ENCODE data around the gene THADA. TPM values are rescaled to one million over a fixed set of nuclear protein-coding genes. Genes with fewer than 3 reads are reported as not detected.

The THADA gene
- total and polyA plus RNA-seq, 7 donors, result 4.4 to 35.2 (median 20.2) TPM

GRCh38 chr2:43437363-43437762 is 158.5 kb downstream of the THADA start:
- TF ChIP-seq POLR2A (IDR thresholded peaks at IDR 0.05), result no peak
- no peak for TF ChIP-seq EP300 (IDR thresholded peaks at IDR 0.05)
- TF ChIP-seq POLR2AphosphoS5 (IDR thresholded peaks at IDR 0.05), result no peak
- TF ChIP-seq CTCF (IDR thresholded peaks at IDR 0.05), result no peak
- DNase-seq, result no peak
- no peaks in the 10 kb centered on the region for H3K27me3 ChIP-seq
- no peak overlapping the region for H3K4me3 ChIP-seq
- no peaks in the 10 kb centered on the region for H3K9me3 ChIP-seq
- no peaks in the 10 kb centered on the region for H3K36me3 ChIP-seq
- intact Hi-C loops (cut with DNase I), result no loop called here
- 91 to 95% methylated on average over 2 of the region's 2 CpGs for WGBS, 2 donors
- no peak overlapping the region for H3K27ac ChIP-seq
- H3K4me1 ChIP-seq, result peaks cover 0 to 18% (median 14%) of the 10 kb centered on the region in 4 donors

- Histone ChIP-seq H3K36me3 (no peaks in the 10 kb centered on the region), H3K4me3 (no peak overlapping the region), H3K27me3 (no peaks in the 10 kb centered on the region), H3K4me1 (peaks cover 0 to 15% (median 8%) of the 10 kb centered on the region in 4 donors), H3K9me3 (no peaks in the 10 kb centered on the region), H3K27ac (no peak overlapping the region)
- no peak for DNase-seq
- 94% methylated on average over 1 of the region's 1 CpG for WGBS, 2 donors
- intact Hi-C loops (cut with DNase I), result no loop called here
- no peak for TF ChIP-seq CTCF (IDR thresholded peaks at IDR 0.05)
Observed at GRCh38 chr2:43436431-43436830, 159.4 kb downstream of the THADA start.

GRCh38 chr2:43435746-43436145 is 160.1 kb downstream of the THADA start:
- intact Hi-C loops (cut with DNase I), result no loop called here
- H3K4me1 ChIP-seq, result peaks cover 0 to 8% (median 4%) of the 10 kb centered on the region in 4 donors
- DNase-seq, result no peak
- H3K36me3 ChIP-seq, result no peaks in the 10 kb centered on the region
- no peaks in the 10 kb centered on the region for H3K27me3 ChIP-seq
- no peak overlapping the region for H3K27ac ChIP-seq
- no peaks in the 10 kb centered on the region for H3K9me3 ChIP-seq
- H3K4me3 ChIP-seq, result no peak overlapping the region
- TF ChIP-seq POLR2A (IDR thresholded peaks at IDR 0.05) (no peak), EP300 (IDR thresholded peaks at IDR 0.05) (no peak)

- H3K27ac ChIP-seq, result no peak overlapping the region
- DNase-seq, result no peak
- no peaks in the 10 kb centered on the region for H3K9me3 ChIP-seq
- no peak for TF ChIP-seq CTCF (IDR thresholded peaks at IDR 0.05)
- no peak for TF ChIP-seq POLR2AphosphoS5 (IDR thresholded peaks at IDR 0.05)
- TF ChIP-seq EP300 (IDR thresholded peaks at IDR 0.05), result no peak
- TF ChIP-seq POLR2A (IDR thresholded peaks at IDR 0.05), result no peak
- intact Hi-C loops (cut with DNase I), result no loop called here
- H3K4me3 ChIP-seq, result no peak overlapping the region
- no peaks in the 10 kb centered on the region for H3K27me3 ChIP-seq
- 46 to 83% methylated on average over 2 of the region's 2 CpGs for WGBS, 2 donors
- H3K36me3 ChIP-seq, result no peaks in the 10 kb centered on the region
- peaks cover 0 to 18% (median 17%) of the 10 kb centered on the region in 4 donors for H3K4me1 ChIP-seq
Observed at GRCh38 chr2:43430489-43430888, 165.3 kb downstream of the THADA start.

GRCh38 chr2:43429369-43429768 is 166.5 kb downstream of the THADA start:
- no peak overlapping the region for H3K27ac ChIP-seq
- H3K36me3 ChIP-seq, result no peaks in the 10 kb centered on the region
- intact Hi-C loops (cut with DNase I), result no loop called here
- TF ChIP-seq POLR2AphosphoS5 (IDR thresholded peaks at IDR 0.05) (no peak), EP300 (IDR thresholded peaks at IDR 0.05) (no peak), POLR2A (IDR thresholded peaks at IDR 0.05) (no peak), CTCF (IDR thresholded peaks at IDR 0.05) (no peak)
- no peaks in the 10 kb centered on the region for H3K9me3 ChIP-seq
- no peaks in the 10 kb centered on the region for H3K27me3 ChIP-seq
- H3K4me1 ChIP-seq, result peaks cover 0 to 29% (median 27%) of the 10 kb centered on the region in 4 donors
- WGBS, 2 donors, result 94 to 97% methylated on average over 3 of the region's 3 CpGs
- DNase-seq, result no peak
- no peak overlapping the region for H3K4me3 ChIP-seq
